GM12874 (cell line): ENCODE data around the gene PKD2L1.
A peak's percentile ranks its signal among the peaks of the same experiment; 100 is the strongest.

Experiments
- CTCF ChIP-seq: IDR thresholded peaks from 2 replicates; pipeline ENCODE4 v1.5.1; 2011; ENCODE audit warnings: low read depth, mild to moderate bottlenecking, control low read depth, low read length, moderate library complexity; ENCODE audit not compliant: insufficient read depth

The PKD2L1 gene

GRCh38 chr10:100287756-100288155 lies 42.3 kb downstream of the PKD2L1 start:
- no peak for TF ChIP-seq CTCF

GRCh38 chr10:100286051-100287033 lies 43.7 kb downstream of the PKD2L1 start, which contains the start of gene BLOC1S2:
Gene BLOC1S2 (minus strand): TSS chr10:100286680. CDS start chr10:100286659, 21 bp downstream.
- 0 out of 2 replicates have a peak, but pooled peaks have one; percentile 6 for TF ChIP-seq CTCF

GRCh38 chr10:100282907-100283306 lies 47.1 kb downstream of the PKD2L1 start:
- no peak for TF ChIP-seq CTCF

- no peak for TF ChIP-seq CTCF
These were observed 62.6 kb downstream of the PKD2L1 start, which contains the start of gene CWF19L1 for GRCh38 chr10:100267239-100268104. Gene CWF19L1 (minus strand): TSS chr10:100267638. CDS start chr10:100267593, 45 bp downstream.

- TF ChIP-seq CTCF = no peak
These were observed 64.1 kb downstream of the PKD2L1 start for GRCh38 chr10:100265821-100266485.

GRCh38 chr10:100254191-100254590 lies 75.8 kb downstream of the PKD2L1 start:
- TF ChIP-seq CTCF = no peak
